G401 (cell line): ENCODE data around the gene ACKR2. TPM values are rescaled to one million over a fixed set of nuclear protein-coding genes. Genes with fewer than 3 reads are reported as not detected.

Experiments used
- DNase-seq: peaks from one replicate; pipeline ENCODE4 v3.0.0-alpha.2; 2015; ENCODE audit warnings: low spot score
- in situ Hi-C: cut with HindIII; loops from 2 replicates; pipeline ENCODE4 v1.10.0; 2016; ENCODE audit warnings: low sequenced_read_pairs, mixed read lengths
- total RNA-seq: library from RNA; depleted of rRNA; stranded (reverse); fragments of >200 nt; shearing (Covaris generic); gene quantifications from 2 replicates; pipeline ENCODE4 v1.2.3, GENCODE V29; 2014; rRNA removed

Gene ACKR2
- not detected in 2 replicates for total RNA-seq

- DNase-seq, result no peak
- in situ Hi-C loops, result no loop called here
These were observed at the start of gene ACKR2 for GRCh38 chr3:42809202-42809601. TSS of gene ACKR2 (plus strand) at chr3:42809445. CDS start at chr3:42864503, 55,058 bp downstream.

GRCh38 chr3:42762046-42762724, 47.1 kb upstream of the ACKR2 start:
- in situ Hi-C loops, result no loop called here

GRCh38 chr3:42763021-42763420, 46.2 kb upstream of the ACKR2 start:
- in situ Hi-C loops, result no loop called here

More at GRCh38 chr3:42762046-42762724, 47.1 kb upstream of the ACKR2 start:
- DNase-seq, result no peak

GRCh38 chr3:42764115-42764514, 45.1 kb upstream of the ACKR2 start:
- no peak for DNase-seq
- in situ Hi-C loops, result no loop called here

More at GRCh38 chr3:42763021-42763420, 46.2 kb upstream of the ACKR2 start:
- no peak for DNase-seq

GRCh38 chr3:42764561-42765295, 44.5 kb upstream of the ACKR2 start:
- in situ Hi-C loops, result no loop called here
- DNase-seq, result no peak

GRCh38 chr3:42769477-42770131, 39.6 kb upstream of the ACKR2 start:
- no peak for DNase-seq
- in situ Hi-C loops, result no loop called here

- in situ Hi-C loops, result no loop called here
- no peak for DNase-seq
These were observed 38.0 kb upstream of the ACKR2 start for GRCh38 chr3:42771271-42771670.

- in situ Hi-C loops, result no loop called here
- peak; percentile 82 for DNase-seq
These were observed 36.4 kb upstream of the ACKR2 start, which contains the start of gene CCDC13 for GRCh38 chr3:42772670-42773408. TSS of gene CCDC13 (minus strand) at chr3:42773253. CDS start at chr3:42758345, 14,908 bp downstream.

GRCh38 chr3:42773409-42773751, 35.9 kb upstream of the ACKR2 start:
- in situ Hi-C loops, result no loop called here
- no peak for DNase-seq

GRCh38 chr3:42778644-42779043, 30.6 kb upstream of the ACKR2 start:
- in situ Hi-C loops, result no loop called here

GRCh38 chr3:42780398-42780797, 28.8 kb upstream of the ACKR2 start:
- no peak for DNase-seq
- in situ Hi-C loops, result no loop called here

More at GRCh38 chr3:42778644-42779043, 30.6 kb upstream of the ACKR2 start:
- no peak for DNase-seq

GRCh38 chr3:42780892-42781700, 28.1 kb upstream of the ACKR2 start:
- peak; percentile 82 for DNase-seq
- in situ Hi-C loops, result no loop called here

GRCh38 chr3:42786212-42786611, 23.0 kb upstream of the ACKR2 start:
- no peak for DNase-seq
- in situ Hi-C loops, result no loop called here

GRCh38 chr3:42786631-42787030, 22.6 kb upstream of the ACKR2 start:
- in situ Hi-C loops, result no loop called here
- DNase-seq, result no peak

GRCh38 chr3:42790714-42791229, 18.5 kb upstream of the ACKR2 start:
- no peak for DNase-seq
- in situ Hi-C loops, result no loop called here

GRCh38 chr3:42795621-42796181, 13.5 kb upstream of the ACKR2 start:
- in situ Hi-C loops, result no loop called here
- DNase-seq, result no peak

GRCh38 chr3:42796332-42796885, 12.8 kb upstream of the ACKR2 start:
- in situ Hi-C loops, result no loop called here
- DNase-seq, result no peak

- in situ Hi-C loops, result no loop called here
- DNase-seq, result no peak
These were observed 9.9 kb upstream of the ACKR2 start for GRCh38 chr3:42799376-42799775.
